Measurements from ENCODE around the gene ADD2. TPM values are rescaled to one million over a fixed set of nuclear protein-coding genes. Genes with fewer than 3 reads are reported as not detected.

ADD2 gene
- total RNA-seq, 2 donors from 2014 or later: 2.3 to 7.6 TPM

- Histone ChIP-seq H3K9me3 (no peaks in the 10 kb centered on the region), H3K27me3 (no peaks in the 10 kb centered on the region), H3K27ac (no peak overlapping the region), H3K4me3 (no peak overlapping the region), H3K4me1 (no peaks in the 10 kb centered on the region), H3K36me3 (replicated peaks in 1 of 2; ENCODE audit: insufficient read depth in 1 of 2, low read depth in 2 of 2) (no peaks in the 10 kb centered on the region)
- DNase-seq (no peak), ATAC-seq (no peak)
- TF ChIP-seq, protein P1, sequence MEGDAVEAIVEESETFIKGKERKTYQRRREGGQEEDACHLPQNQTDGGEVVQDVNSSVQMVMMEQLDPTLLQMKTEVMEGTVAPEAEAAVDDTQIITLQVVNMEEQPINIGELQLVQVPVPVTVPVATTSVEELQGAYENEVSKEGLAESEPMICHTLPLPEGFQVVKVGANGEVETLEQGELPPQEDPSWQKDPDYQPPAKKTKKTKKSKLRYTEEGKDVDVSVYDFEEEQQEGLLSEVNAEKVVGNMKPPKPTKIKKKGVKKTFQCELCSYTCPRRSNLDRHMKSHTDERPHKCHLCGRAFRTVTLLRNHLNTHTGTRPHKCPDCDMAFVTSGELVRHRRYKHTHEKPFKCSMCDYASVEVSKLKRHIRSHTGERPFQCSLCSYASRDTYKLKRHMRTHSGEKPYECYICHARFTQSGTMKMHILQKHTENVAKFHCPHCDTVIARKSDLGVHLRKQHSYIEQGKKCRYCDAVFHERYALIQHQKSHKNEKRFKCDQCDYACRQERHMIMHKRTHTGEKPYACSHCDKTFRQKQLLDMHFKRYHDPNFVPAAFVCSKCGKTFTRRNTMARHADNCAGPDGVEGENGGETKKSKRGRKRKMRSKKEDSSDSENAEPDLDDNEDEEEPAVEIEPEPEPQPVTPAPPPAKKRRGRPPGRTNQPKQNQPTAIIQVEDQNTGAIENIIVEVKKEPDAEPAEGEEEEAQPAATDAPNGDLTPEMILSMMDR (IDR thresholded peaks at IDR 0.05): no peak
- TF ChIP-seq POLR2A (IDR thresholded peaks at IDR 0.05): no peak
- 78 to 80% methylated on average over 12 of the region's 12 CpGs for WGBS, 2 donors
- intact Hi-C loops (cut with DNase I): no loop called here
Measured at GRCh38 chr2:70697603-70698383, 70.2 kb downstream of the ADD2 start.

DNA sequence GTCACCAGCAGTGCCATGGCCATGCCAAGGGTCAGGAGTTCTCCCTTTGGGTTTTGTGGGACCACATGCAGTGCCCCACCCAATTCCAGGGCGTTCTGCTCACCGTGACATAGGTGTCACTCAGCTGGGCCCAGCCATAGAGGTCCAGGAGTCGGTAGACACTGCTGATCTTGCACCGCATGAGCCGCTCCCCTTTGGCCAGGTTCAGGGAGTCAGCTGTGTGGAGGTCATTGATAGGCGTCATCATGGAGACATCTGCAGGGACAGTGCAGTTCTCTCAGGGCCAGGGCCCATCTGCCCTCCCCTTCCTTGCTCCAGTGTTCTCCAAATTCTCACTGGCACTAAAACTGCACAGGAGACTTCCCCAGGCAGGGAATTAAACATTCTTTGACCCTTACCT, 71.9 kb downstream of the ADD2 start:
- no peaks in the 10 kb centered on the region for H3K4me1 ChIP-seq
- no peaks in the 10 kb centered on the region for H3K27me3 ChIP-seq
- intact Hi-C loops (cut with DNase I): no loop called here
- H3K9me3 ChIP-seq: no peaks in the 10 kb centered on the region
- DNase-seq: no peak
- WGBS, 2 donors: 88% methylated on average over 6 of the region's 6 CpGs; no CpG with 5 or more reads in 1 of the 2 donors
- no peak for ATAC-seq
- H3K4me3 ChIP-seq: no peak overlapping the region
- H3K36me3 ChIP-seq (replicated peaks in 1 of 2; ENCODE audit: insufficient read depth in 1 of 2, low read depth in 2 of 2): peaks cover 0 to 1% of the 10 kb centered on the region in 2 donors
- TF ChIP-seq, protein P1 (IDR thresholded peaks at IDR 0.05): no peak
- no peak for TF ChIP-seq POLR2A (IDR thresholded peaks at IDR 0.05)
- no peak overlapping the region for H3K27ac ChIP-seq

GRCh38 chr2:70692256-70692655, 75.7 kb downstream of the ADD2 start:
- WGBS, 2 donors: 89% methylated on average over 17 of the region's 17 CpGs
- H3K36me3 ChIP-seq (replicated peaks in 1 of 2; ENCODE audit: insufficient read depth in 1 of 2, low read depth in 2 of 2): peaks cover 0 to 1% of the 10 kb centered on the region in 2 donors
- no peak overlapping the region for H3K4me3 ChIP-seq
- intact Hi-C loops (cut with DNase I): no loop called here
- H3K27me3 ChIP-seq: no peaks in the 10 kb centered on the region
- TF ChIP-seq, protein P1 (IDR thresholded peaks at IDR 0.05): no peak
- TF ChIP-seq POLR2A (IDR thresholded peaks at IDR 0.05): no peak
- H3K9me3 ChIP-seq: no peaks in the 10 kb centered on the region
- H3K4me1 ChIP-seq: no peaks in the 10 kb centered on the region
- DNase-seq (no peak), ATAC-seq (no peak)
- H3K27ac ChIP-seq: no peak overlapping the region

GRCh38 chr2:70691497-70692140, 76.4 kb downstream of the ADD2 start:
- no peak for ATAC-seq

More at GRCh38 chr2:70691497-70692140, 76.4 kb downstream of the ADD2 start:
- no peak overlapping the region for H3K4me3 ChIP-seq
- no peaks in the 10 kb centered on the region for H3K27me3 ChIP-seq
- H3K36me3 ChIP-seq (replicated peaks in 1 of 2; ENCODE audit: insufficient read depth in 1 of 2, low read depth in 2 of 2): peaks cover 0 to 1% of the 10 kb centered on the region in 2 donors
- no peaks in the 10 kb centered on the region for H3K4me1 ChIP-seq
- no peaks in the 10 kb centered on the region for H3K9me3 ChIP-seq
- no peak overlapping the region for H3K27ac ChIP-seq
- TF ChIP-seq POLR2A (IDR thresholded peaks at IDR 0.05): no peak
- TF ChIP-seq, protein P1 (IDR thresholded peaks at IDR 0.05): no peak
- WGBS, 2 donors: 81 to 83% methylated on average over 6 to 8 of the region's 8 CpGs
- intact Hi-C loops (cut with DNase I): no loop called here
- no peak for DNase-seq
